Ovary (tissue), 10 donors: ENCODE results near the gene MDFI. TPM values are rescaled to one million over a fixed set of nuclear protein-coding genes. Genes with fewer than 3 reads are reported as not detected.
A peak's percentile ranks its signal among the peaks of the same experiment; 100 is the strongest.

ENCODE experiments used
- DNase-seq, 5 donors: peaks; one replicate each; pipeline ENCODE4 v3.0.0-alpha.2; 2019 to 2020
- H3K27ac ChIP-seq, 2 donors: fragments of 200-600 bp; one replicate each; pipeline versions ENCODE4 v1.5.1 to v1.8.0; 2019 to 2022
- H3K27me3 ChIP-seq: fragments of 200-600 bp; one replicate; pipeline ENCODE4 v1.8.0; 2022
- H3K36me3 ChIP-seq: fragments of 200-600 bp; sonication (generic); one replicate; pipeline ENCODE4 v1.5.1; 2019
- H3K4me1 ChIP-seq: one replicate; pipeline ENCODE4 v1.8.1; 2013; ENCODE audit warnings: mild to moderate bottlenecking, moderate library complexity; ENCODE audit not compliant: insufficient read depth
- H3K4me3 ChIP-seq: fragments of 200-600 bp; sonication (generic); one replicate; pipeline ENCODE4 v1.5.1; 2017
- H3K9me3 ChIP-seq, 2 donors: fragments of 200-600 bp in 1 of 2; sonication (generic) in 1 of 2; one replicate each; pipeline versions ENCODE4 v1.5.1 to v1.8.1; 2013 to 2019; ENCODE audit warnings: mild to moderate bottlenecking in 1 of 2, moderate library complexity in 1 of 2
- EP300 ChIP-seq: sonication (generic); formaldehyde crosslinking; IDR thresholded peaks from one replicate; pipeline ENCODE4 v1.6.1; 2017; ENCODE audit warnings: antibody characterized with exemption
- POLR2A ChIP-seq: fragments of 450-650 bp; IDR thresholded peaks from one replicate; pipeline ENCODE4 v1.6.1; 2017; ENCODE audit warnings: antibody characterized with exemption, mild to moderate bottlenecking, moderate library complexity
- WGBS, 3 donors: extraction: QIAGEN DNeasy Blood & Tissue Kit in 1 of 3; methylation state at CpG; one replicate each; pipeline versions ENCODE4 v1.1.5 to v1.1.7; 2013 to 2017; 5-methylcytosine and 5-hydroxymethylcytosine counted together
- intact Hi-C, 4 donors: fragments of 100-400 bp; cut with DNase I; formaldehyde crosslinking; loops; one replicate each; pipeline versions ENCODE4 v1.11.0 to v1.15.1; 2022 to 2023
- long read RNA-seq, 3 donors: library from polyadenylated mRNA in 2 of 3; unstranded in 2 of 3; transcript quantifications; one replicate each; pipeline ENCODE4 v2.0.0 and lab custom pipeline, GENCODE V29; 2021 to 2026
- polyA plus RNA-seq, 2 donors: library from polyadenylated mRNA; stranded (reverse); fragments of 200-250 nt in 1 of 2; fragments of 350-450 nt in 1 of 2; fragmentation: Illumina TruSeq in 1 of 2; extraction: RNeasy Lipid Tissue Mini Kit (QIAGEN cat#74804) in 1 of 2; gene quantifications; one replicate each; pipeline ENCODE4 v1.2.3, GENCODE V29; 2013 to 2014
- total RNA-seq, 7 donors: library from RNA; depleted of rRNA in 2 of 7; stranded (reverse); fragments of >200 nt in 2 of 7; fragmentation: NEBNext Ultra II Directional in 3 of 7; extraction: Animal tissue kit (Norgen Biotek cat#: 25700) in 3 of 7; gene quantifications; one replicate each; pipeline versions ENCODE4 v1.1.0 to v1.2.4, GENCODE V29; 2016 to 2023
- TF ChIP-seq, protein P1 (sequence below), 3 donors: fragments of 450-650 bp in 2 of 3; fragments of 200-600 bp in 1 of 3; IDR thresholded peaks; one replicate each; pipeline versions ENCODE4 v1.5.1 to v1.8.0; 2016 to 2022; ENCODE audit warnings: antibody characterized with exemption in 3 of 3, mild to moderate bottlenecking in 1 of 3
- donor health status: DM: no; HTN: no; CAD: no; lungs with moderate emphysema.
- donor health status: DM: no; HTN: no; CAD: no.
- donor health status: Bipolar disorder and iron deficiency.
- donor health status: DM: yes; HTN: yes; CAD: no.
- donor health status: DM: no; HTN: no; CAD: no.
- donor health status: DM: yes; HTN: yes; CAD: no.

MDFI gene, protein sequence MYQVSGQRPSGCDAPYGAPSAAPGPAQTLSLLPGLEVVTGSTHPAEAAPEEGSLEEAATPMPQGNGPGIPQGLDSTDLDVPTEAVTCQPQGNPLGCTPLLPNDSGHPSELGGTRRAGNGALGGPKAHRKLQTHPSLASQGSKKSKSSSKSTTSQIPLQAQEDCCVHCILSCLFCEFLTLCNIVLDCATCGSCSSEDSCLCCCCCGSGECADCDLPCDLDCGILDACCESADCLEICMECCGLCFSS
- total RNA-seq (10 to 100 TPM in 5 of 7 donors, 1 to 10 TPM in 2; 7.4 to 24.4 (median 20.4) TPM), polyA plus RNA-seq (10 to 100 TPM in 1 of 2 donors, 1 to 10 TPM in 1; 3.8 to 24.0 TPM)
- long read RNA-seq, donor 1, partial matches to known transcripts = 0 of 1 reads
- long read RNA-seq, donor 1, other reads (novel, unspliced or antisense) = 1 of 1 reads
- long read RNA-seq, donor 2, transcript MDFI-201 (5 exons, 1,629 nt) = major isoform, 11 of 16 reads
- long read RNA-seq, donor 2, partial matches to known transcripts = 0 of 16 reads
- long read RNA-seq, donor 2, other reads (novel, unspliced or antisense) = 0 of 16 reads
- long read RNA-seq, donor 3, partial matches to known transcripts = 1 of 15 reads
- long read RNA-seq, donor 3, other reads (novel, unspliced or antisense) = 7 of 15 reads

DNA sequence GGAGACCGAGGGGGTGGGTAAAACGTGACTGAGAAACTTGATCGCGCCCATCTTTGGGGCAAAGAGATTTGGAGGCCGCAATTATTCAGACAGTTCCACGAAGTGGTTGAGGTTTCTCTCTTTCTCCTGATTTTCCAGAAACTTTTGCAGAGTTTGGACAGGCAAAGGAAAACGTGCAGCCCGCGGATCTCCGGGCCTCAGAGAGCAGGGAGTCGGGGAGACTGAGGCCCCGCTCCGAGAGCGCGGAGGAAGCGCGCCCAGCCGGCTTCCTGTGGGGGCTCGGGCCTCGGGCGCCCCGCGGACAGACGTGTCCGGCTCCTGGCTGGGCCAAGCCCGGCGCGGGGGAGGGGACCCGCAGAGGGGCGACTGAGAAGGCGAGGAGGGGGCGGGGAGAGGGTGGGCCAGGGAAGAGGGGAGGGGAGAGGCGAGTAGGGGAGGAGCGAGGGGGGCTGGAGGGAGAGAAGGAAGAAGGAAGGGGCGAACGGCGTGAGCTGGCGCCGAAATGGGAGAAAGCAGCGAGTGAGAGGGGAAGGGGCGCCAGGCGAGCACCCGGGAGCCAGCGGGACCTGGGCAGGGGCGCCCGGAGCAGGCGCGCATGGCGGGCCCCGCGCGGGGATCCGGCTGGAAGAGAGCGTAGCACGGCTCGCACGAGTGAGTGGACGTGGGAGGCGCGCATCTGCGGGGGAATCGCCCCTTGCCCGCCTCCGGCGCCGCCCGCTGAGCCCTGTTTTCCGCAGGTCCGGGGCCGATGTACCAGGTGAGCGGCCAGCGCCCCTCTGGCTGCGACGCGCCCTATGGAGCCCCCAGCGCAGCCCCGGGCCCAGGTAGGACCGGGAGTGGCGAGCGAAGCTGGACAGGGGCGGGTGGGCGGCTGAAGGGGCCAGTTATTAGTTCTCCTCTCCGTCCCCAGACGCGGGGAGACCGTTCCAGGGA lies at the start of gene MDFI:
Gene MDFI (plus strand): TSS at position 467 of the 933 bp plus-strand sequence. CDS start 282 bp downstream, at position 749.
- Histone ChIP-seq H3K36me3 (no peaks in the 10 kb centered on the region), H3K27ac (peak within 1 kb of the TSS; percentile 37 to 70), H3K27me3 (no peaks in the 10 kb centered on the region), H3K4me1 (peaks cover 3% of the 10 kb centered on the region), H3K9me3 (no peaks in the 10 kb centered on the region), H3K4me3 (peak within 1 kb of the TSS; percentile 46)
- peak; percentile 31 to 67 (median 46) for DNase-seq
- WGBS, 3 donors = 1 to 2% (median 1%) methylated on average over 86 of the region's 86 CpGs
- TF ChIP-seq, protein P1, sequence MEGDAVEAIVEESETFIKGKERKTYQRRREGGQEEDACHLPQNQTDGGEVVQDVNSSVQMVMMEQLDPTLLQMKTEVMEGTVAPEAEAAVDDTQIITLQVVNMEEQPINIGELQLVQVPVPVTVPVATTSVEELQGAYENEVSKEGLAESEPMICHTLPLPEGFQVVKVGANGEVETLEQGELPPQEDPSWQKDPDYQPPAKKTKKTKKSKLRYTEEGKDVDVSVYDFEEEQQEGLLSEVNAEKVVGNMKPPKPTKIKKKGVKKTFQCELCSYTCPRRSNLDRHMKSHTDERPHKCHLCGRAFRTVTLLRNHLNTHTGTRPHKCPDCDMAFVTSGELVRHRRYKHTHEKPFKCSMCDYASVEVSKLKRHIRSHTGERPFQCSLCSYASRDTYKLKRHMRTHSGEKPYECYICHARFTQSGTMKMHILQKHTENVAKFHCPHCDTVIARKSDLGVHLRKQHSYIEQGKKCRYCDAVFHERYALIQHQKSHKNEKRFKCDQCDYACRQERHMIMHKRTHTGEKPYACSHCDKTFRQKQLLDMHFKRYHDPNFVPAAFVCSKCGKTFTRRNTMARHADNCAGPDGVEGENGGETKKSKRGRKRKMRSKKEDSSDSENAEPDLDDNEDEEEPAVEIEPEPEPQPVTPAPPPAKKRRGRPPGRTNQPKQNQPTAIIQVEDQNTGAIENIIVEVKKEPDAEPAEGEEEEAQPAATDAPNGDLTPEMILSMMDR (IDR thresholded peaks at IDR 0.05) = no peak
- no peak for TF ChIP-seq POLR2A
- no peak for TF ChIP-seq EP300
- intact Hi-C loops = no loop called here

DNA sequence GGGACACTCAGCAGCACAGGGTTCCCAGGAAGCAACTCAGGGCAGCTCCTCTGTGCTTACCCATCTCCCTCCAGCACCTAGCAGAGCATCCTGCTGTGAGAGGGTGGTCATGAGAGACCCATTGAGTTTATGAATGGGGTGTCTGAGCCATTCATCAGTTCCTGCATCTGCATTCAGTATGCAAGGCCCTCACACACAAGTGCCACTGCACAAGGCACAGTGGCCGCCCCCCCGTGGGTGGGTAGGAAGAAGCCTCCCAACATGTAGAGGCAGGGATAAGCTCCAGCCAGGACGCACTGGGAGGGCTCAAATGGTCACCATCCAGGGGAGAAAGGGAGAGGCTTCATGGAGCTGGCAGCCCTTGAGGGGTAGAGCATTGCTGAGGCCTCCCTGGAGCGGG lies 49.0 kb upstream of the MDFI start:
- H3K4me1 ChIP-seq = no peaks in the 10 kb centered on the region
- H3K4me3 ChIP-seq = no peak overlapping the region
- H3K27ac ChIP-seq = no peak overlapping the region
- no peaks in the 10 kb centered on the region for H3K36me3 ChIP-seq
- no peak for TF ChIP-seq POLR2A
- TF ChIP-seq, protein P1 (IDR thresholded peaks at IDR 0.05) = no peak
- TF ChIP-seq EP300 = no peak
- no peaks in the 10 kb centered on the region for H3K9me3 ChIP-seq
- intact Hi-C loops = loop anchor here in 2 of 4 donors (5.0 kb wide), 2 partner anchors 122 to 162 kb away; no protein-coding TSS in a partner anchor
- DNase-seq = no peak
- H3K27me3 ChIP-seq = no peaks in the 10 kb centered on the region
- WGBS, 3 donors = 87 to 91% (median 88%) methylated on average over 4 of the region's 4 CpGs

DNA sequence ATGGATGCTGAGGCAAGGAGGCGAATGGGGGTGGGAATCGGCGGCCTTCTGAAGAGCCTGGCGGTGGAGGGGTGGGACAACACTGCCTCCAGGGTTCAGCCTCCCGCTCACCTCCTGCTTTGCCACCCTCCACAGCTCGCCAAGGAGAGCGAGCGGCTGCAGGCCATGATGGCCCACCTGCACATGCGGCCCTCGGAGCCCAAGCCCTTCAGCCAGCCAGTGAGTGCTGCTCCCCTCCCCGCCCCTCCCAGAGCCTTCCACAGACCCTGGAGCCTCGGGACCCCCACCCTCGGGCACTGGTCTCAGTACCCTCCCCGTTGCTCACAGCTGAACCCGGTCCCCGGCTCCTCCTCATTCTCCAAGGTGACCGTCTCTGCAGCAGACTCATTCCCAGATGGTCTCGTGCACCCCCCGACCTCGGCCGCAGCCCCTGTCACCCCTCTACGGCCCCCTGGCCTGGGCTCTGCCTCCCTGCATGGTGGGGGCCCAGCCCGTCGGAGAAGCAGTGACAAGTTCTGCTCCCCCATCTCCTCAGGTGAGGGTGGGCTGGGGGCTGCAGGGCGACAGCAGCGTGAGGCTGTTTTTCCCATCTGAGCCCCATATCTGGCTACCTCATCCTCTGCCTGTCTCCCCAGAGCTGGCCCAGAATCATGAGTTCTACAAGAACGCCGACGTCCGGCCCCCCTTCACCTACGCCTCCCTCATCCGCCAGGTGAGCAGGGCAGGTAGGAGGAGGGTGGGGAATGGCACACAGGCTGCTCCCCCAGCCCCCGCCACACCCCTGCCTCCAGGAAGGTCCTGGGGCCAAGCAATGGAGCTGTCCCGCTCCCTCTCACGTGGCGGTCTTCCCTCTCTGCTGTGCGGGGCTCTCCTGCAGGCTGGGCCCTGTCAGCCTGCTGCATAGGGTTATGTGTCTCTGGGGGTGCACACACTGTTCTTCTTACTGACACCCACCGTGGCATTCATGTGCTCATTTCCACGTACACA lies 48.3 kb upstream of the MDFI start:
- 92 to 93% (median 93%) methylated on average over 39 of the region's 39 CpGs for WGBS, 3 donors
- Histone ChIP-seq H3K36me3 (no peaks in the 10 kb centered on the region), H3K27me3 (no peaks in the 10 kb centered on the region), H3K4me3 (no peak overlapping the region), H3K4me1 (no peaks in the 10 kb centered on the region), H3K27ac (no peak overlapping the region), H3K9me3 (no peaks in the 10 kb centered on the region)
- intact Hi-C loops = loop anchor here (2.0 to 10.0 kb wide), 6 partner anchors 123 to 223 kb away; no protein-coding TSS in a partner anchor
- no peak for TF ChIP-seq POLR2A
- TF ChIP-seq EP300 = no peak
- TF ChIP-seq, protein P1 (IDR thresholded peaks at IDR 0.05) = no peak
- no peak for DNase-seq
